PFSK-1 (cell line): ENCODE results near the gene SCN2A.

Source experiments
- POLR2AphosphoS5 ChIP-seq: IDR thresholded peaks from 2 replicates; pipeline ENCODE4 v1.6.1; 2012; ENCODE audit warnings: low read depth, mild to moderate bottlenecking, control low read depth, low read length, moderate library complexity
- TF ChIP-seq, protein P1 (sequence below), 2 experiments: IDR thresholded peaks; 2 replicates each; pipeline versions ENCODE4 v1.6.1 to v1.8.0; 2011 to 2012; ENCODE audit warnings: low read depth in 2 of 2, low read length in 2 of 2, control low read depth in 1 of 2, inconsistent platforms in 1 of 2, mild to moderate bottlenecking in 1 of 2, moderate library complexity in 1 of 2; ENCODE audit not compliant: insufficient read depth in 1 of 2

DNA sequence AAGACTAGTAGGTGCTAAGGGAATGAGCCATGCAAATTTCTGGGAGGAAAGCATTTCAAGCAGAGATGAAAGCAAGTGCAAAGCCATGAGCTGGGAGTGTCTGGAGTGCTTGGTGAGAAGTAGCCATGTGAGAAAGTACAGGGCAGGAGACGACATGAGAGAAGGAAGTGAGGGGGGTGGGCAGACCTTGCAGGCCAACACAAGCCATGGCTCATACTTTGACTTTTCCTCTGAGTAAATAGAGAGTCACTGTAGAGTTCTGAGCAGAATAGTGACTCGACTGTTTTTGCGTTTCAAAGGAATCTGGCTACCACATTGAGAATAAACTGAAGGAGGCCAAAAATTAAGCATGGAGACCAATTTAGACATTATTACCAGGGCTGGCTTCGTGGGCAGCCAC, 42.2 kb downstream of the SCN2A start:
- TF ChIP-seq, protein P1, sequence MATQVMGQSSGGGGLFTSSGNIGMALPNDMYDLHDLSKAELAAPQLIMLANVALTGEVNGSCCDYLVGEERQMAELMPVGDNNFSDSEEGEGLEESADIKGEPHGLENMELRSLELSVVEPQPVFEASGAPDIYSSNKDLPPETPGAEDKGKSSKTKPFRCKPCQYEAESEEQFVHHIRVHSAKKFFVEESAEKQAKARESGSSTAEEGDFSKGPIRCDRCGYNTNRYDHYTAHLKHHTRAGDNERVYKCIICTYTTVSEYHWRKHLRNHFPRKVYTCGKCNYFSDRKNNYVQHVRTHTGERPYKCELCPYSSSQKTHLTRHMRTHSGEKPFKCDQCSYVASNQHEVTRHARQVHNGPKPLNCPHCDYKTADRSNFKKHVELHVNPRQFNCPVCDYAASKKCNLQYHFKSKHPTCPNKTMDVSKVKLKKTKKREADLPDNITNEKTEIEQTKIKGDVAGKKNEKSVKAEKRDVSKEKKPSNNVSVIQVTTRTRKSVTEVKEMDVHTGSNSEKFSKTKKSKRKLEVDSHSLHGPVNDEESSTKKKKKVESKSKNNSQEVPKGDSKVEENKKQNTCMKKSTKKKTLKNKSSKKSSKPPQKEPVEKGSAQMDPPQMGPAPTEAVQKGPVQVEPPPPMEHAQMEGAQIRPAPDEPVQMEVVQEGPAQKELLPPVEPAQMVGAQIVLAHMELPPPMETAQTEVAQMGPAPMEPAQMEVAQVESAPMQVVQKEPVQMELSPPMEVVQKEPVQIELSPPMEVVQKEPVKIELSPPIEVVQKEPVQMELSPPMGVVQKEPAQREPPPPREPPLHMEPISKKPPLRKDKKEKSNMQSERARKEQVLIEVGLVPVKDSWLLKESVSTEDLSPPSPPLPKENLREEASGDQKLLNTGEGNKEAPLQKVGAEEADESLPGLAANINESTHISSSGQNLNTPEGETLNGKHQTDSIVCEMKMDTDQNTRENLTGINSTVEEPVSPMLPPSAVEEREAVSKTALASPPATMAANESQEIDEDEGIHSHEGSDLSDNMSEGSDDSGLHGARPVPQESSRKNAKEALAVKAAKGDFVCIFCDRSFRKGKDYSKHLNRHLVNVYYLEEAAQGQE (IDR thresholded peaks at IDR 0.05; ENCODE audit: insufficient read depth in 1 of 2, low read depth in 2 of 2, low read length in 2 of 2) = no peak
- TF ChIP-seq POLR2AphosphoS5 = no peak
